ENCODE results near the gene PTPRB.
A peak's percentile ranks its signal among the peaks of the same experiment; 100 is the strongest.

PTPRB gene

DNA sequence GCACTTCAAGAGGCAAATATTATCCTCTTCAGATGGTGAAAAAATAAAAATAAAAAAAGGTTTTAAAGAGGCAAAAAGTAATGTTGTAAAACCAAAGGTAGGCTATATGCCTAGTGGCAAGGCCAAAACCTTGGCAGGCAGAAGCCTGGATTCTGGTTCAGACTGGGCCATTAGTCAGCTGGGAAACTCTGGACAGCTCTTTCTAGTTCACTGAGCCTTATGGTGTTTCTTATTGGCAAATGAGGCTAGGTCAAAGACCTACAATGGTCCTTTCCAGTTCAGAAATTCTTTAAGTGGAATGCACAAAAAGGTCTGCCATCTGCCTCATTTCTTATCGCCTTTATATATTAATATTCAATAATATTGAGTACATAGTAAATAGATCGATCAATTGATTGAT, 44.6 kb downstream of the PTPRB start:
- H4K20me1 ChIP-seq (ENCODE audit: control insufficient read depth, insufficient read depth, low read depth, low read length) = no peaks in the 10 kb centered on the region
- H3K4me1 ChIP-seq (ENCODE audit: control insufficient read depth, low read length) = no peaks in the 10 kb centered on the region
- H3K36me3 ChIP-seq (ENCODE audit: control insufficient read depth, low read length) = no peaks in the 10 kb centered on the region
- H3K27ac ChIP-seq (ENCODE audit: low read depth, low read length) = no peak overlapping the region
- no peaks in the 10 kb centered on the region for H3F3A ChIP-seq (ENCODE audit: control insufficient read depth, insufficient read depth)
- H3K9me2 ChIP-seq (replicated peaks; ENCODE audit: control insufficient read depth, low read length) = no peaks in the 10 kb centered on the region
- no peaks in the 10 kb centered on the region for H3K79me2 ChIP-seq (ENCODE audit: control insufficient read depth, low read length)
- H3K27me3 ChIP-seq (ENCODE audit: control insufficient read depth, low read length) = no peaks in the 10 kb centered on the region
- H3K4me3 ChIP-seq (ENCODE audit: low read length) = no peak overlapping the region
- H3K4me2 ChIP-seq (ENCODE audit: low read length) = no peak overlapping the region
- H3K9me3 ChIP-seq (ENCODE audit: control insufficient read depth, insufficient read depth, low read length) = no peaks in the 10 kb centered on the region
- TF ChIP-seq EZH2phosphoT487 (IDR thresholded peaks at IDR 0.05; ENCODE audit: borderline replicate concordance, low read length) = no peak
- TF ChIP-seq, protein P1, sequence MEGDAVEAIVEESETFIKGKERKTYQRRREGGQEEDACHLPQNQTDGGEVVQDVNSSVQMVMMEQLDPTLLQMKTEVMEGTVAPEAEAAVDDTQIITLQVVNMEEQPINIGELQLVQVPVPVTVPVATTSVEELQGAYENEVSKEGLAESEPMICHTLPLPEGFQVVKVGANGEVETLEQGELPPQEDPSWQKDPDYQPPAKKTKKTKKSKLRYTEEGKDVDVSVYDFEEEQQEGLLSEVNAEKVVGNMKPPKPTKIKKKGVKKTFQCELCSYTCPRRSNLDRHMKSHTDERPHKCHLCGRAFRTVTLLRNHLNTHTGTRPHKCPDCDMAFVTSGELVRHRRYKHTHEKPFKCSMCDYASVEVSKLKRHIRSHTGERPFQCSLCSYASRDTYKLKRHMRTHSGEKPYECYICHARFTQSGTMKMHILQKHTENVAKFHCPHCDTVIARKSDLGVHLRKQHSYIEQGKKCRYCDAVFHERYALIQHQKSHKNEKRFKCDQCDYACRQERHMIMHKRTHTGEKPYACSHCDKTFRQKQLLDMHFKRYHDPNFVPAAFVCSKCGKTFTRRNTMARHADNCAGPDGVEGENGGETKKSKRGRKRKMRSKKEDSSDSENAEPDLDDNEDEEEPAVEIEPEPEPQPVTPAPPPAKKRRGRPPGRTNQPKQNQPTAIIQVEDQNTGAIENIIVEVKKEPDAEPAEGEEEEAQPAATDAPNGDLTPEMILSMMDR (IDR thresholded peaks at IDR 0.05; ENCODE audit: low read depth, low read length, poor library complexity, severe bottlenecking) = no peak

DNA sequence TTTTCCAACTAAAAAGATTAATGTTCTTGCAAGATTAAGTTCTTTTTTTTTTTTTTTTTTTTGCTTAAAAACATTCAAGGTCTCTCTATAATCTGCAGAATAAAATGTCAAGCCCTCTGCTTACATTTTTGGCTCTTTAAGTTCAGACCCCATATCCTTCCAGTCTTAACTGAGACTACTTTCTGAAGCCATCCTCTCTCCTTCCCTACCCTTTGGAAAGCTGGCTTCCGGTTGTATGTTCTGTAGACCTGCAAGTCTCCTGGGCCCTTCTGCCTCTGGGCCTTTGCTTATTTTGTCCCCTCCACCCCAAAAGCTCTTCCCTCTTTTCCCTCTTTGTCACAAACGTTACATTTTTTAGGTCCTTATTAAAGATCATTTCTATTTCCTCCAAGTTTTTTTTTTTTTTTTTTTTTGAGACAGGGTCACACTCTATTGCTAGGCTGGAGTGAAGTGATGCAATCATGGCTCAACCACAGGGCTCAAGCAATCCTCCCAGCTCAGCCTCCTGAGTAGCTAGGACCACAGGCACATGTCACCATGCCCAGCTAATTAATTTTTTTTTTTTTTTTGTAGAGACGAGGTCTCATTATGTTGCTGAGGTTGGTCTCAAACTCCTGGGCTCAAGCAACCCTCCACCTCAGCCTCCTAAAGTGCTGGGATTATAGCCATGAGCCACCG, 46.5 kb downstream of the PTPRB start:
- Histone ChIP-seq H3K36me3 (ENCODE audit: control insufficient read depth, low read length) (no peaks in the 10 kb centered on the region), H3K79me2 (ENCODE audit: control insufficient read depth, low read length) (no peaks in the 10 kb centered on the region), H3K4me1 (ENCODE audit: control insufficient read depth, low read length) (no peaks in the 10 kb centered on the region), H3K9me2 (replicated peaks; ENCODE audit: control insufficient read depth, low read length) (no peaks in the 10 kb centered on the region), H3K4me2 (ENCODE audit: low read length) (no peak overlapping the region), H3F3A (ENCODE audit: control insufficient read depth, insufficient read depth) (no peaks in the 10 kb centered on the region), H3K4me3 (ENCODE audit: low read length) (no peak overlapping the region), H3K9me3 (ENCODE audit: control insufficient read depth, insufficient read depth, low read length) (no peaks in the 10 kb centered on the region), H4K20me1 (ENCODE audit: control insufficient read depth, insufficient read depth, low read depth, low read length) (no peaks in the 10 kb centered on the region), H3K27ac (ENCODE audit: low read depth, low read length) (no peak overlapping the region), H3K27me3 (ENCODE audit: control insufficient read depth, low read length) (no peaks in the 10 kb centered on the region)
- TF ChIP-seq, protein P1 (IDR thresholded peaks at IDR 0.05; ENCODE audit: low read depth, low read length, poor library complexity, severe bottlenecking) = no peak
- no peak for TF ChIP-seq EZH2phosphoT487 (IDR thresholded peaks at IDR 0.05; ENCODE audit: borderline replicate concordance, low read length)

DNA sequence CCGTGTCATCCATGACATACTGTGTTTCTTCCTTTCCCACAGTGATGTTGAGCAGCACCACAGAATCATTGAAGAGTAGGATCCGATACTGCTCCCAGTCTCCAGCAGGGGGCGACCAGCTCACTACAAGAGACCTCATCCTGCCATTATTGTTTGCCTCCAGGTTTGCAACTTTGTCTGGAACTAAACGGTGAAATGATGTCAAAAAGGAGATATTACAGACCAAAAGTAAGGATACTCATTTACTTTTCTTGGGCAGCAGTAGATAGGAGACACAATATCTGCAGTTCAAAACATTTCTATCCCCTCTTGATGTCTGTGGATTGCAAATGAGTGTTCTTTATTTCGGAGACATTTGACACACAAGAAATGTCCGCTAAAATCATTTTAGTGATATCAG, 47.2 kb downstream of the PTPRB start:
- Histone ChIP-seq H3K36me3 (ENCODE audit: control insufficient read depth, low read length) (no peaks in the 10 kb centered on the region), H4K20me1 (ENCODE audit: control insufficient read depth, insufficient read depth, low read depth, low read length) (no peaks in the 10 kb centered on the region), H3K4me3 (ENCODE audit: low read length) (no peak overlapping the region), H3K4me2 (ENCODE audit: low read length) (no peak overlapping the region), H3K79me2 (ENCODE audit: control insufficient read depth, low read length) (no peaks in the 10 kb centered on the region), H3K9me2 (replicated peaks; ENCODE audit: control insufficient read depth, low read length) (no peaks in the 10 kb centered on the region), H3K4me1 (ENCODE audit: control insufficient read depth, low read length) (no peaks in the 10 kb centered on the region), H3K27me3 (ENCODE audit: control insufficient read depth, low read length) (no peaks in the 10 kb centered on the region), H3F3A (ENCODE audit: control insufficient read depth, insufficient read depth) (no peaks in the 10 kb centered on the region), H3K27ac (ENCODE audit: low read depth, low read length) (no peak overlapping the region), H3K9me3 (ENCODE audit: control insufficient read depth, insufficient read depth, low read length) (no peaks in the 10 kb centered on the region)
- TF ChIP-seq EZH2phosphoT487 (IDR thresholded peaks at IDR 0.05; ENCODE audit: borderline replicate concordance, low read length) = no peak
- TF ChIP-seq, protein P1 (IDR thresholded peaks at IDR 0.05; ENCODE audit: low read depth, low read length, poor library complexity, severe bottlenecking) = peak; percentile 96

Data from DOHH2 (cell line).